GM12891 (cell line): ENCODE measurements around the gene USP40.

ENCODE experiments used
- POLR2A ChIP-seq: IDR thresholded peaks from 2 replicates; pipeline ENCODE4 v1.6.1; 2011; ENCODE audit warnings: low read depth, low read length, control low read depth
- POLR2AphosphoS5 ChIP-seq: IDR thresholded peaks from 2 replicates; pipeline ENCODE4 v1.6.1; 2011; ENCODE audit warnings: low read depth, low read length, control low read depth
- POU2F2 ChIP-seq: IDR thresholded peaks from 2 replicates; pipeline ENCODE4 v1.6.1; 2011; ENCODE audit warnings: low read depth, mild to moderate bottlenecking, control low read depth, low read length, moderate library complexity
- TAF1 ChIP-seq: IDR thresholded peaks from 2 replicates; pipeline ENCODE4 v1.6.1; 2011; ENCODE audit warnings: low read depth, low read length, control low read depth

GRCh38 chr2:233482616-233483015 is 84.0 kb downstream of the USP40 start:
- no peak for TF ChIP-seq POU2F2
- no peak for TF ChIP-seq POLR2AphosphoS5
- no peak for TF ChIP-seq POLR2A
- TF ChIP-seq TAF1 = no peak
